Activated naive CD8-positive, alpha-beta T cell treated with anti-CD3 and anti-CD28 coated beads, Interleukin-2, amount 50 U/mL, for 24 hours (primary cell): ENCODE data around the gene MBNL3.
A peak's percentile ranks its signal among the peaks of the same experiment; 100 is the strongest.

Source experiments
- ATAC-seq: fragments of 150-1000 bp; cut with Tn5 transposase; one replicate; pipeline ENCODE4 v1.10.0; 2021
- DNase-seq: peaks from one replicate; pipeline ENCODE4 v3.0.0; 2021
- H3K27ac Mint-ChIP-seq: one replicate; pipeline ENCODE4 v1.8.0; 2021; ENCODE audit warnings: mild to moderate bottlenecking, mixed read lengths
- H3K27me3 Mint-ChIP-seq: one replicate; pipeline ENCODE4 v1.8.0; 2021; ENCODE audit warnings: mixed read lengths
- H3K36me3 Mint-ChIP-seq: one replicate; pipeline ENCODE4 v1.8.0; 2021; ENCODE audit warnings: low read depth, mixed read lengths
- H3K4me1 Mint-ChIP-seq: one replicate; pipeline ENCODE4 v1.8.0; 2021; ENCODE audit warnings: mixed read lengths
- H3K4me3 Mint-ChIP-seq: one replicate; pipeline ENCODE4 v1.8.0; 2021; ENCODE audit warnings: mild to moderate bottlenecking, moderate library complexity, mixed read lengths
- H3K9me3 Mint-ChIP-seq: one replicate; pipeline ENCODE4 v1.8.0; 2021; ENCODE audit warnings: mixed read lengths

Gene MBNL3

DNA sequence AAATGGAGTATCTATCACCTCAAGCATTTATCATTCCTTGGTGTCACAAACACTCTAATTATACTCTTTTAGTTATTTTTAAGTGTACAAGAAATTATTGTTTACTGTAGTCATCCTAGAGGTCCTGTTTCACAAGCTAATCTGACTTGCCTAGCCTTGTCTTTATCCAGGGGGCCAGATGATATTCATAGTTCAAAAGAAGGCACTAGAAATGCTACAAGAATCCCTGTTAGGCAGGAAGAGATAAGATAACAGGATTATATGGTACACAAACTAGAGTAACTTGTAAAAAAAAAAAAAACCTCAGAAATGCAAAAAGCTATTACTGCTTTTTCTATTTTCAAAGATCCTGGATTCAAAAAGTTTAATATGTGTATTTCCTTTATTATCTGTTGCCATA, 95.8 kb downstream of the MBNL3 start:
- no peak overlapping the region for H3K27ac Mint-ChIP-seq

DNA sequence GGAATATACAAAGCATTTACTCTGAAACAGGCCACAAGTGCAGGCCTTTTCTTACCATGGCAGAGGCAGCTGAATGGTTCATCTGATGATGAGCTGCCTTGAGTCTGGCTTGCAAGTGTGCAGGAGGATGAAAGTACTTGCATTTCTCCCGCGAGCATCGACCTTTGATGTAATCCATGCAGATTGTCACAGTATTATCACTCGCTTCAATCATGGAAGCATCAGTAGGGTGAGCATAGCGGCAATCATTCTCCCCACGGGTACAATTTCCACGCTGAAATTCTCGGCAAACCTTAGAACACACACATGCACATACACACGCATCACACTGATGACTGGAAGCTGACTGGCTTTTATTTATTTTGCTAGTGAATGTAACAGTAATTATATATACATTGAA, 98.0 kb downstream of the MBNL3 start:
- peaks cover 2% of the 10 kb centered on the region for H3K4me1 Mint-ChIP-seq
- no peaks in the 10 kb centered on the region for H3K27me3 Mint-ChIP-seq
- ATAC-seq (no peak), DNase-seq (no peak)
- no peaks in the 10 kb centered on the region for H3K9me3 Mint-ChIP-seq
- no peak overlapping the region for H3K27ac Mint-ChIP-seq
- H3K36me3 Mint-ChIP-seq: peaks cover 2% of the 10 kb centered on the region
- no peak overlapping the region for H3K4me3 Mint-ChIP-seq

More for the DNA sequence above, 95.8 kb downstream of the MBNL3 start:
- H3K36me3 Mint-ChIP-seq: peaks cover 3% of the 10 kb centered on the region
- ATAC-seq (no peak), DNase-seq (no peak)
- no peak overlapping the region for H3K4me3 Mint-ChIP-seq
- H3K4me1 Mint-ChIP-seq: no peaks in the 10 kb centered on the region
- H3K9me3 Mint-ChIP-seq: no peaks in the 10 kb centered on the region
- no peaks in the 10 kb centered on the region for H3K27me3 Mint-ChIP-seq

DNA sequence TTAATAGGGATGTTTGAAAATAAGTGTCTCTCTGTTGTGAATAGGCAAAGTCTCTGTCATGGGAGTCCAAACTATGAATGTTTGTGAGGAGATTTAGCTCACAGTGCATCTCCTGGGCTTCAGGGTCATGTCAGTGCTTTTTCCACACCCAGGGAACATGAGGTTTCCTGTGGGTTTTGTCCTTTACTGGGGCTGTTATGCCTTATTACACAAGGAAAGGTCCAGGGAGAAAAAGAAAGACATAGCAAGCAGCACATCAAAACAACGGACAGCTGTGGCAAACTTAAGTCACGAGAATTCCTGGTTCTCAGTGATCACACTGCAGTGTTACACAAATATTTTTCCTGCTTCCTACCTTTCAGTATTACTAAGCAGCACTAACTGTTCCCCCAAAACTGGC, 99.4 kb downstream of the MBNL3 start:
- DNase-seq: no peak
- H3K9me3 Mint-ChIP-seq: no peaks in the 10 kb centered on the region
- no peak for ATAC-seq
- no peak overlapping the region for H3K27ac Mint-ChIP-seq
- peaks cover 2% of the 10 kb centered on the region for H3K36me3 Mint-ChIP-seq
- no peak overlapping the region for H3K4me3 Mint-ChIP-seq
- no peaks in the 10 kb centered on the region for H3K27me3 Mint-ChIP-seq
- H3K4me1 Mint-ChIP-seq: peaks cover 2% of the 10 kb centered on the region

DNA sequence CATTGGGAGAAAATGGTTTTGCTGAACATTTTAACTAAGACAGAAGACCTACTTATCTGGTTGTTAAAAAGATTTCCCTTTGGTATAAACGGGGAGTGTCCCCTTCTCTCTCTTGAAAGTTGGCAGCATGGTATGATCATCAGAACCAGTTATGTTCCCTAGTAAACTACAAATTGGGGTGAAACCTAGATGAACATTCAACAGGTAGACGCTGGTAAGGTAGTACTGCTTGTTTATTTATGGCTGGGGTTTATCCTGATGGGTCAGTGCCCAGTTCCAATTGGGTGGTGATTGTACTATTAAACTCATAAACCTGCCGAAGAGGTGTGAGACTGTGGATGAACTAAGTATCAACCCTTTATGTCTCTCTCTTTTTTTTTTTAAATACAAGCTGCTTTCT, 100.5 kb downstream of the MBNL3 start:
- Mint-ChIP-seq H3K4me1 (peaks cover 2% of the 10 kb centered on the region), H3K27ac (no peak overlapping the region), H3K27me3 (no peaks in the 10 kb centered on the region), H3K4me3 (no peak overlapping the region), H3K9me3 (no peaks in the 10 kb centered on the region), H3K36me3 (peaks cover 2% of the 10 kb centered on the region)
- ATAC-seq: no peak
- DNase-seq: no peak

DNA sequence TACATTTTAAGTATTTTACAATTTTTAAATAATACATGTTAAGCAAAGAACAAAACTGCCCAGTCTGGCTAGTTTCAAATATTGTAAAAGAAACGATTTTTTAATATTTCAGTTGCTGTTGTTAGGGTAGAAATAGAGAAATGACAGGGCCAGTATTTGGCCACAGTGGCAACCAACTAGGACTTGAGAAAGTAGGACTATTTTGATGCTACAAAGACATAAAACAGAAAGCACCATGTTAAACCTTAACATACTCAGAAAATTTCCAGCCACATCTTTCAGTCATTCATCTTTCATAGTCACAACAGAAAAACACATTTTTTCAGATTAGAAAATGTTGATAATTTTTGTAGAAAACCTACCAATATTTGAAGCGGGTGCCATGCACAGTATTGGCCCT, 104.5 kb downstream of the MBNL3 start:
- Mint-ChIP-seq H3K27ac (no peak overlapping the region), H3K36me3 (peaks cover 6% of the 10 kb centered on the region), H3K27me3 (no peaks in the 10 kb centered on the region), H3K4me1 (peaks cover 2% of the 10 kb centered on the region), H3K4me3 (no peak overlapping the region), H3K9me3 (no peaks in the 10 kb centered on the region)
- DNase-seq (no peak), ATAC-seq (no peak)

DNA sequence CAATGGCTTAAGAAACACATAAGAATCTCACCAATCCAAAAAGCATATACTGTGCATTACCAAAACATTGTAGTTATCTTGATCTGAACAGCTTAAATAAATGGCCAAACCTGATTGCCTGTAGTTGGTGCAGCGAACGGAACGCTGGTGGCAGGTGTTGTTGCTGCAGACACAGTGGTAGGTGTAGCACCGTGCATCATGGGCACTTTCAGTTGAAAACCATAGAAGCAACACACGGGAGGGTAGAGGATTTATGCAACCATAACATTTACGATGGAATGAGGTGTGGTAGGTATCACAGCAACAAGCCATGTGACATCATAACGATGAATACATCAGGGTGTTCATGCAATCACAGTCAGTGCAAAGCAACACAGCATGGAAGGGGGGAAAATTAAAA, 106.8 kb downstream of the MBNL3 start:
- no peaks in the 10 kb centered on the region for H3K9me3 Mint-ChIP-seq
- DNase-seq (no peak), ATAC-seq (no peak)
- no peak overlapping the region for H3K4me3 Mint-ChIP-seq
- peaks cover 2% of the 10 kb centered on the region for H3K4me1 Mint-ChIP-seq
- no peaks in the 10 kb centered on the region for H3K27me3 Mint-ChIP-seq
- H3K27ac Mint-ChIP-seq: no peak overlapping the region
- peaks cover 4% of the 10 kb centered on the region for H3K36me3 Mint-ChIP-seq

DNA sequence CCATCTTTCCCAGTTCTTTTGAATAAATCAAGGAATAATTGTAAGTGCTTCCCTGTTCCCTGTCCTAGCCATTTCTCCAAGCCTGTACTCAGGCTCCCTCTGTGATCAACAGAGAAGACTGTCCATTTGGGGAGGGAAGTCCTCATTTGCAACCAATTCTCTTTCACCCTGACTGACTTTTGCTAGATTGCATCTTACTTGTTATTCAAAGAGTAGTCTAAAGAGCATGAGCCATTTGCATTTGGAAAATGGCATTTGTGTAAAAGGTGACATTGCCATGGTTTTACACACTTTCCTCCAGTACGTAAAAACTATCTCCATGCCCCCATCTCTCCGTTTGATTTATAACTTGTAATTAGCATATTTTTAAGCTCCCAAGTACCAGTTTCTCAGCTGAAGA, 110.6 kb downstream of the MBNL3 start:
- DNase-seq (no peak), ATAC-seq (no peak)
- Mint-ChIP-seq H3K27ac (no peak overlapping the region), H3K4me1 (no peaks in the 10 kb centered on the region), H3K27me3 (no peaks in the 10 kb centered on the region), H3K4me3 (no peak overlapping the region), H3K36me3 (peaks cover 4% of the 10 kb centered on the region), H3K9me3 (no peaks in the 10 kb centered on the region)

DNA sequence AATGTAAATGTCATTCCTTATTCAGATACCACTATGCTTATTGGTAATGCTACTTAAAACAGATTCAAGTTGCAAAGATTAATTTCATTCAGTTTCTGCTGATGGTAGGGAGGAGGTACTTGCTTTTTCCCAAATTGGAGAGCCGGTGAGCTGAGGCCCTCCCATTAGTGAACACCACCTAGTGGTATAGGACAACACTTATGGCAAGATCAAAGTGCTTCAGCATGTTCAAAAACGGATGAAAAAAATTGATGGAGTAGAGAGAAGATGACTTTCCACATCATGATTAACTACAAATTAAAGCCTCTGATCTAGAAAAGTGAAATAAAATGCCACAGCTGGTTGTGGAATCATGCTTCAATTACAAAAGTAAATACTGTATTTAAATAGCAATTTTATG, 112.9 kb downstream of the MBNL3 start:
- Mint-ChIP-seq H3K27me3 (no peaks in the 10 kb centered on the region), H3K9me3 (no peaks in the 10 kb centered on the region), H3K36me3 (no peaks in the 10 kb centered on the region), H3K4me3 (no peak overlapping the region), H3K27ac (no peak overlapping the region), H3K4me1 (no peaks in the 10 kb centered on the region)
- ATAC-seq (no peak), DNase-seq (no peak)

DNA sequence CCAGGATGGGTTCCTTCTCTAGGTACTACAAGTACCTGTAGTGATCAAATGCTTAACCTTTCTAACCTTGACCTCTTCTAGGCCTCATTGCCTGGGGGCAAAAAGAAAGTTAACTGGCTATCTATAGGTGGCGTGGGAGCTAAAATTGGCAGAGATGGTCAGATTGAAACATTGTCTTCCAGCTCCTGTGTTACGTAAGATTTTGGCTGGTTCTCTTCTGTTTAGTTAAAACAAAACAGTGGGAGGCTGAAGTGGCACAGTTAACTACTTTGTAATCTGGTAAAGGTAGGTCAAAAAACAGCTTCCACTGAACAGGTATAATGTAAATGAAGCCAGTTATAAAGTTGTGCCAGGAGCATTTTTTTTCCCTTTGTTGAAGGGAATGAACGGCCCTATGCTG, 115.2 kb downstream of the MBNL3 start:
- no peaks in the 10 kb centered on the region for H3K36me3 Mint-ChIP-seq
- no peak overlapping the region for H3K27ac Mint-ChIP-seq
- DNase-seq (no peak), ATAC-seq (no peak)
- H3K4me3 Mint-ChIP-seq: no peak overlapping the region
- H3K9me3 Mint-ChIP-seq: no peaks in the 10 kb centered on the region
- H3K4me1 Mint-ChIP-seq: no peaks in the 10 kb centered on the region
- no peaks in the 10 kb centered on the region for H3K27me3 Mint-ChIP-seq

DNA sequence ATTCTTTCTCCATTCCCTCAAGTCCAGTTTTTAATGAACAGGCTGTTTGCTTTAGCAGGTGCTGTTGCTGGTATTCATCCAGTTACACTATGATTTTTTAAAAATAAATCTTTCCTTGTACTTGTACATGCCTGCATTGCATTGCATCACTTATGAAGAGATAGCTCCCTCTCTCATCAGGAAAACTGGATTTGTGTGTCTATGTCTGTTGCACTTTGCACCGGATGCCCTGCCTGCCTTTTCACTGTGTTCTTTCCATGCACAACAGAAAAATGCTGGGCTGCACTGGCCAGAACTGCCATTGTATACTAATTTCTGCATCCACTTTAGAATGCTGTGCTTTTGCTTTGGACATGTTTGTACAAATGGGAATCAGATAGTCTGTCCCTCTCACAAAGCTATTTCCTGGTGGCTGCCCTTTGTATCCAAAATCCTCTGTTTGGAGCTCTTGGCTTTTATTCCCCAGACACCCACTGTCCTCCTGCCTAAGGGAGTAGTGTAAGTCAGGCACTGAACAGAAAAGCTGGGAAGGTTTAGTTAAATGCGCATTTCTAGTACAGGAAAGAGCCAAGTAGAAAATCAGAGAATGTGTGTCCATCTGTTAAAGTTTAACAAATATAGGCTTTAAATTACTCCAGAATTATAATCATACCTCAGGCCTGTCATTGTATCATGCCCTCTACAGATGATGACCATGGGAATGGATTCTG, 119.1 kb downstream of the MBNL3 start:
- H3K27me3 Mint-ChIP-seq: no peaks in the 10 kb centered on the region
- no peaks in the 10 kb centered on the region for H3K36me3 Mint-ChIP-seq
- no peaks in the 10 kb centered on the region for H3K9me3 Mint-ChIP-seq
- peaks cover under 1% of the 10 kb centered on the region for H3K4me1 Mint-ChIP-seq
- no peak overlapping the region for H3K27ac Mint-ChIP-seq
- DNase-seq (no peak), ATAC-seq (no peak)
- no peak overlapping the region for H3K4me3 Mint-ChIP-seq

DNA sequence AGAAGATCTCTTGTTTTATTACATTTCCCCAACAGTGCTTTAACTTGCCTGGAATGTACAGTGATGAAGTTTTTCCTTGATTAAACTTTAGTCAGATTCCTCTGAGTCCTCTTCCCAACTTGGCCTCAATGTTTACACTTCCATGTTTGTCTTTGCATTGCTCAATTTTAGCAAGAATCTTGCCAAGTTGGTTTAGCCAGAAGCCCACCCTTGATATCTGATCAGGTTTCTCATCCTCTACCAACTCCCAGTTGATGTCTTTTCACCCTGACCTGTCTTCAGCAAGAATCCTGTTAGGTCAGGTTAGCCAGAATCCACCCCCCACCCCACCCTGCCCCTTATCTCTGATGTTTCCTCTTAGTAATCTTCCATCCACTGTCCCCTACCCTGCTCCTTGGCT, 120.9 kb downstream of the MBNL3 start:
- Mint-ChIP-seq H3K27me3 (no peaks in the 10 kb centered on the region), H3K36me3 (no peaks in the 10 kb centered on the region), H3K27ac (no peak overlapping the region), H3K9me3 (no peaks in the 10 kb centered on the region), H3K4me1 (peaks cover 2% of the 10 kb centered on the region), H3K4me3 (no peak overlapping the region)
- DNase-seq: no peak
- ATAC-seq: no peak

DNA sequence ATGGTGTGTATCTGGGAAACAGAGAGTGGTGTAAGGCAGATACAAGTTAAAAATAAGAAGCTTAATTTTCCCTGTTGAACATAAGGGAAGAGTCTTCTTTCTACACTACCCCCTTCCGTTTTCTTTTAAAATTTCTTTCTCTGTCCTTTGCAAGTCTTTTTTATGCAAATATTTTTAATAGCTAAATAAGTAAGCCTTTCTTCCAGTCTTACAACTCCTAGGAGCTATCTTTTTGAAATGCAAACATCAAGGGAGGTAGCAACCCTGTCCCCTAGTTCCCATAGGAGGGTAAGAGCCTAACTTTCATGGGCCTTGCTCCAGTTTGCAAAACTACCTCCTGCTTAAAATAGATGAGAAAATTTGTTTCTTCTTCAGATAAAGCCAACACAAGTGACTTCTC, 121.5 kb downstream of the MBNL3 start:
- H3K4me3 Mint-ChIP-seq: no peak overlapping the region
- no peaks in the 10 kb centered on the region for H3K9me3 Mint-ChIP-seq
- H3K4me1 Mint-ChIP-seq: peaks cover 2% of the 10 kb centered on the region
- H3K27me3 Mint-ChIP-seq: no peaks in the 10 kb centered on the region
- H3K36me3 Mint-ChIP-seq: no peaks in the 10 kb centered on the region
- no peak for DNase-seq
- ATAC-seq: no peak
- H3K27ac Mint-ChIP-seq: no peak overlapping the region

DNA sequence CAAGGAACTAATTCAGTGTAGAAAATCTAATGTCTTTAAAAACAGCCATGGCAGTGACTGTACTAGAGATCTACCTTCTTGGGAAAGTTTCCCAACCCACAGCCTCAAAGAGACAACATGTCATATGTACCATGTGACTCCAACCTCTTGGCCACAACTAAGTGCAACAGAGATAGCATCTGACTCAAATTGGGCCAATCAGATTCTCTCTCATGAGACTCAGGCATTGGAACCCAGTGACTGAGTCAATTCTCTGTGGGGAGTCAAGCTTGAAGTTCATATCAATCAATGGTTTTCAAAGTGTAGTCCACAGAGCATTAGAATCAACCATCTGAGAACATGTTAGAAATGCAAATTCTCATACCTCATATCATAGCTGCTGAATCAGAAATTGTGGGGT, 123.3 kb downstream of the MBNL3 start:
- no peaks in the 10 kb centered on the region for H3K27me3 Mint-ChIP-seq
- H3K9me3 Mint-ChIP-seq: no peaks in the 10 kb centered on the region
- no peaks in the 10 kb centered on the region for H3K36me3 Mint-ChIP-seq
- DNase-seq (no peak), ATAC-seq (peak; percentile 52)
- no peak overlapping the region for H3K27ac Mint-ChIP-seq
- no peak overlapping the region for H3K4me3 Mint-ChIP-seq
- peaks cover 2% of the 10 kb centered on the region for H3K4me1 Mint-ChIP-seq

DNA sequence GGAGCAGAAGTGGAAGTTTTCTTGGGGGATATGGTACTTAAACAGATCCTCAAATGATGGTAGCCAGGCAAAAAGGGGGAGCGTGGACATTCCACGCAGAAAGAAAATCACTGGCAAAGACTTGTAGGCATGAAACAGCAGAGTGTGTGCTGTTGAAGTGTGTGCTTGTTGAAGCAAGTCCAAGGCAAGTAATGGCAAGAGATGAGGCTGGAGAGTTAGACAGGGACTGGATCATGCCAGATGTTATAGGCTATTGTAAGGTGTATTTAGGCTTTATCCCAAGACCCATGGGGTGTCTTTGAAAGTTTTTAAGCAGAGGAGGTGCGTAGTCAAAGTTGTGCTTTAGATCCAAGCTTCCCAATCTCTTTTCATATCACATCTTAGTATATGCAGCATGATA, 124.5 kb downstream of the MBNL3 start:
- Mint-ChIP-seq H3K36me3 (no peaks in the 10 kb centered on the region), H3K27me3 (no peaks in the 10 kb centered on the region), H3K4me3 (no peak overlapping the region), H3K27ac (no peak overlapping the region), H3K4me1 (peaks cover 2% of the 10 kb centered on the region), H3K9me3 (no peaks in the 10 kb centered on the region)
- ATAC-seq (no peak), DNase-seq (no peak)

DNA sequence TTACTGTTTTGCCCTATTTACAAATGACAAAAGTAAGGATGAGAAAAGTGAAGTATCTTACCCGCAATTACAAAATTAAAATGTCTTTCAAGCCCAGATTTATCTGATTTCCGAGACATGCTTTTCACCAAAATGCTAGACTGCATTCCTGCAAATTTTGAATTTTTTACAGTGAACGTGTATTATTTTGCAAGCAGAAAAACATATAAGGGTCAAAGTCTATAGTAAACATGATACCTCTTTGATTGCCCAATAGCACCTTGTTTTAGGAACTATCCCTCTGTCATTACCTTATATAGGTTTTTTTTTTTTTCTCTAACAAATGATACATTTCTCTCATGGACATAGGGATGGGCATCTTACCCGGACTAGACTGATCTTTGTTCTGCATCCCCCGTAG, 135.4 kb downstream of the MBNL3 start:
- no peaks in the 10 kb centered on the region for H3K36me3 Mint-ChIP-seq
- peaks cover 3% of the 10 kb centered on the region for H3K9me3 Mint-ChIP-seq
- ATAC-seq (no peak), DNase-seq (no peak)
- no peaks in the 10 kb centered on the region for H3K4me1 Mint-ChIP-seq
- no peak overlapping the region for H3K4me3 Mint-ChIP-seq
- H3K27me3 Mint-ChIP-seq: no peaks in the 10 kb centered on the region
- no peak overlapping the region for H3K27ac Mint-ChIP-seq

DNA sequence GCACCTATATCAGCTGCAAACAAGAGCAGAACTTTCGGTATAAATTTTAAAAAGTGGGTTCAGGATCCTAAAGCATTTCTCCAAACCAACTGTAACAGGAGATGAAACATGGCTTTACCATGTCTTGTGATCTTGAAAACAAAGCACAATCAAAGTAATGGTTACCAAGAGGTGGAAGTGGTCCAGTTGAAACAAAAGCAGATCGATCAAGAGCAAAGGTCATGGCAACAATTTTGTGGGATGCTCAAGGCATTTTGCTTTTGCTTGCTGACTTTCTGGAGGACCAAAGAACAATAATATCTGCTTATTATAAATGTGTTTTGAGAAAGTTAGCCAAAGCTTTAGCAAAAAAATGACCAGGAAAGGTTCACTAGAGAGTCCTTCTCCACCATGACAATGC, 152.7 kb downstream of the MBNL3 start:
- Mint-ChIP-seq H3K27me3 (no peaks in the 10 kb centered on the region), H3K4me3 (no peak overlapping the region), H3K36me3 (no peaks in the 10 kb centered on the region), H3K9me3 (no peaks in the 10 kb centered on the region), H3K27ac (no peak overlapping the region), H3K4me1 (no peaks in the 10 kb centered on the region)
- DNase-seq: no peak
- no peak for ATAC-seq
